IPS-15b (cell line): ENCODE results near the gene GPR162.

ENCODE experiments used
- H3K27me3 ChIP-seq: one replicate; pipeline ENCODE4 v1.6.1; 2013; ENCODE audit warnings: low read length; ENCODE audit not compliant: control insufficient read depth, insufficient read depth
- H3K36me3 ChIP-seq: one replicate; pipeline ENCODE4 v1.6.1; 2013; ENCODE audit warnings: low read length; ENCODE audit not compliant: control insufficient read depth, insufficient read depth
- H3K4me1 ChIP-seq: one replicate; pipeline ENCODE4 v1.6.1; 2013; ENCODE audit warnings: mild to moderate bottlenecking, low read length; ENCODE audit not compliant: control insufficient read depth, insufficient read depth
- H3K4me3 ChIP-seq: one replicate; pipeline ENCODE4 v1.5.1; 2013; ENCODE audit warnings: low read depth, low read length
- H3K9ac ChIP-seq: one replicate; pipeline ENCODE4 v1.6.1; 2013; ENCODE audit warnings: low read depth, mild to moderate bottlenecking, low read length
- H3K9me3 ChIP-seq: one replicate; pipeline ENCODE4 v1.6.1; 2013; ENCODE audit warnings: mild to moderate bottlenecking, low read length; ENCODE audit not compliant: control insufficient read depth, insufficient read depth

The GPR162 gene

GRCh38 chr12:6834254-6834653 is 12.6 kb downstream of the GPR162 start:
- Histone ChIP-seq H3K4me1 (no peaks in the 10 kb centered on the region), H3K9ac (no peak overlapping the region), H3K36me3 (peaks cover 54% of the 10 kb centered on the region), H3K4me3 (no peak overlapping the region), H3K9me3 (no peaks in the 10 kb centered on the region), H3K27me3 (no peaks in the 10 kb centered on the region)

- no peaks in the 10 kb centered on the region for H3K27me3 ChIP-seq
- H3K4me3 ChIP-seq, result no peak overlapping the region
- no peaks in the 10 kb centered on the region for H3K4me1 ChIP-seq
- peaks cover 60% of the 10 kb centered on the region for H3K36me3 ChIP-seq
- no peak overlapping the region for H3K9ac ChIP-seq
- no peaks in the 10 kb centered on the region for H3K9me3 ChIP-seq
Measured at GRCh38 chr12:6834873-6835272, 13.3 kb downstream of the GPR162 start.

GRCh38 chr12:6836851-6837250 is 15.2 kb downstream of the GPR162 start:
- Histone ChIP-seq H3K9me3 (no peaks in the 10 kb centered on the region), H3K4me1 (no peaks in the 10 kb centered on the region), H3K4me3 (no peak overlapping the region), H3K36me3 (peaks cover 43% of the 10 kb centered on the region), H3K27me3 (no peaks in the 10 kb centered on the region), H3K9ac (no peak overlapping the region)

GRCh38 chr12:6837370-6838060 is 15.9 kb downstream of the GPR162 start:
- Histone ChIP-seq H3K4me1 (no peaks in the 10 kb centered on the region), H3K9me3 (no peaks in the 10 kb centered on the region), H3K27me3 (no peaks in the 10 kb centered on the region), H3K36me3 (peaks cover 39% of the 10 kb centered on the region), H3K9ac (no peak overlapping the region), H3K4me3 (no peak overlapping the region)

- H3K36me3 ChIP-seq, result peaks cover 45% of the 10 kb centered on the region
- H3K9me3 ChIP-seq, result no peaks in the 10 kb centered on the region
- H3K4me1 ChIP-seq, result no peaks in the 10 kb centered on the region
- no peak overlapping the region for H3K9ac ChIP-seq
- no peaks in the 10 kb centered on the region for H3K27me3 ChIP-seq
- H3K4me3 ChIP-seq, result no peak overlapping the region
Measured at GRCh38 chr12:6838854-6839253, 17.2 kb downstream of the GPR162 start.

- H3K36me3 ChIP-seq, result peaks cover 49% of the 10 kb centered on the region
Measured at GRCh38 chr12:6839482-6840201, 18.0 kb downstream of the GPR162 start.

GRCh38 chr12:6840330-6840729 is 18.7 kb downstream of the GPR162 start:
- Histone ChIP-seq H3K4me3 (no peak overlapping the region), H3K9me3 (no peaks in the 10 kb centered on the region), H3K27me3 (no peaks in the 10 kb centered on the region), H3K4me1 (no peaks in the 10 kb centered on the region), H3K36me3 (peaks cover 56% of the 10 kb centered on the region), H3K9ac (no peak overlapping the region)

More at GRCh38 chr12:6839482-6840201, 18.0 kb downstream of the GPR162 start:
- H3K27me3 ChIP-seq, result no peaks in the 10 kb centered on the region
- H3K9me3 ChIP-seq, result no peaks in the 10 kb centered on the region
- no peak overlapping the region for H3K4me3 ChIP-seq
- no peaks in the 10 kb centered on the region for H3K4me1 ChIP-seq
- H3K9ac ChIP-seq, result no peak overlapping the region

- Histone ChIP-seq H3K36me3 (peaks cover 62% of the 10 kb centered on the region), H3K4me1 (no peaks in the 10 kb centered on the region), H3K9ac (no peak within 1 kb of the TSS), H3K4me3 (no peak within 1 kb of the TSS), H3K9me3 (no peaks in the 10 kb centered on the region), H3K27me3 (no peaks in the 10 kb centered on the region)
Measured at GRCh38 chr12:6840761-6841515, 19.3 kb downstream of the GPR162 start, which contains the start of gene GNB3. GNB3 (plus strand) TSS chr12:6840925; CDS start chr12:6841288, 363 bp downstream.

GRCh38 chr12:6842075-6842474 is 20.5 kb downstream of the GPR162 start:
- no peaks in the 10 kb centered on the region for H3K27me3 ChIP-seq
- no peaks in the 10 kb centered on the region for H3K9me3 ChIP-seq
- no peak overlapping the region for H3K4me3 ChIP-seq
- H3K9ac ChIP-seq, result no peak overlapping the region
- H3K4me1 ChIP-seq, result no peaks in the 10 kb centered on the region
- peaks cover 65% of the 10 kb centered on the region for H3K36me3 ChIP-seq

GRCh38 chr12:6843118-6843902 is 21.7 kb downstream of the GPR162 start:
- Histone ChIP-seq H3K9ac (no peak overlapping the region), H3K4me3 (no peak overlapping the region), H3K9me3 (no peaks in the 10 kb centered on the region), H3K4me1 (no peaks in the 10 kb centered on the region), H3K36me3 (peaks cover 59% of the 10 kb centered on the region), H3K27me3 (no peaks in the 10 kb centered on the region)

- no peak overlapping the region for H3K9ac ChIP-seq
- no peak overlapping the region for H3K4me3 ChIP-seq
- no peaks in the 10 kb centered on the region for H3K4me1 ChIP-seq
- H3K9me3 ChIP-seq, result no peaks in the 10 kb centered on the region
- no peaks in the 10 kb centered on the region for H3K27me3 ChIP-seq
- peaks cover 50% of the 10 kb centered on the region for H3K36me3 ChIP-seq
Measured at GRCh38 chr12:6845395-6845794, 23.8 kb downstream of the GPR162 start.
